HepG2 (cell line): ENCODE measurements around the gene ALX4.

Source experiments
- FOXJ3 ChIP-seq: sonication (generic); formaldehyde crosslinking; IDR thresholded peaks from 2 replicates; pipeline ENCODE4 v1.4.0; 2020; ENCODE audit warnings: missing genetic modification reagents, mild to moderate bottlenecking, borderline replicate concordance
- POLR2A ChIP-seq, 2 experiments: IDR thresholded peaks; 2 replicates each; pipeline ENCODE4 v1.6.1; 2011; ENCODE audit warnings: low read depth in 2 of 2, low read length in 2 of 2, mild to moderate bottlenecking in 1 of 2, moderate library complexity in 1 of 2; ENCODE audit not compliant: insufficient read depth in 1 of 2
- RXRA ChIP-seq: sonication (generic); formaldehyde crosslinking; IDR thresholded peaks from 2 replicates; pipeline ENCODE4 v1.5.1; 2020; ENCODE audit warnings: missing genetic modification reagents
- ZBTB1 ChIP-seq: sonication (generic); formaldehyde crosslinking; IDR thresholded peaks from 2 replicates; pipeline ENCODE4 v1.4.0; 2020; ENCODE audit warnings: missing genetic modification reagents, borderline replicate concordance
- ZFP82 ChIP-seq: sonication (generic); formaldehyde crosslinking; IDR thresholded peaks from 2 replicates; pipeline ENCODE4 v1.5.1; 2020; ENCODE audit warnings: mild to moderate bottlenecking, missing genetic modification reagents, borderline replicate concordance
- TF ChIP-seq, protein P1 (sequence below): sonication (generic); formaldehyde crosslinking; IDR thresholded peaks from 2 replicates; pipeline ENCODE4 v1.9.0; 2022; ENCODE audit warnings: missing genetic modification reagents, mild to moderate bottlenecking, borderline replicate concordance
- TF ChIP-seq, protein P2 (sequence below): sonication (generic); formaldehyde crosslinking; IDR thresholded peaks from 2 replicates; pipeline ENCODE4 v1.9.0; 2021; ENCODE audit warnings: missing genetic modification reagents, borderline replicate concordance

DNA sequence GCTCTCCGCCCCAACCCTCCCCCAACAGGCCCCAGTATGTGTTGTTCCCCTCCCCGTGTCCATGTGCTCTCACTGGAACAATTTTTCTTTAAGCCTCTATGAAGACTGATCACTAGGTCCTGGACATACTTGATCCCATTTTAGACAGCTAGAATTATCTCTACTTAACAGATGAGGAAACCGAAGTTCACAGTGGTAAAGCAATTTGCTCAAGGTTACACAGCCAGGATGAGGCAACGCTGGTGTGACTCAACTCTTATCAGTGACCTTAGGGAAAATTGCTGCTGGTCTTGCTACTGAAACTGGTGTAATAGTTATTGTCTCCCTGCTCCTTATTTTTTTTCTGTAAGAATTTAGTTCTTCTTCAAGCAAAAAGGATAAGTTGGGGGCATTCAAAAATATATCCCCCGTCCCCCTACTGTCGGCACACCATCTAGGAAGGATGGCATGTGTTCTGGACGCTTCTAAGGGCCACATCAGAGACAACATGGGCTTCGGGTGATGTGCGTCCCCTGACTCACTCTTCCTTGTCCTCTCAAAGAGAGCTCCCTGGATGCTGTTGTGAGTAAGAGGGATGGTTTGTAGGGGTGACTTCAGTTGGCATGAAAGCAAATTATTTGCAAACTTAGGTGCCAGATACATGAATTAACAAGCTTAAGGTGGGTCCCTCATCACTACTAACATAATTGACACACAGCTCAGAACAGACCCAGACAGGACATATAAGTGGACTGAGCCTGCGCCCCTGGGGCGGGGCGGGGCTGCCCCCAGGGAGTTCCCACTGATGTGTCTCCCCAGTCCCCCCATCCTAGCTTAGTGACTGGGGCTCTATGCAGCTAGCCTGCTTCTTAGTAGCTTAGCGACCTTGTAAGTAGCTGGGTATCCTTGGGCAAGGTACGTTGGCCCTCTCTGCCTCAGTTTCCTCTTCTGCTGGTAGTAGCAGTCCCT, 23.6 kb upstream of the ALX4 start:
- TF ChIP-seq FOXJ3 (CRISPR knock-in tag) (no peak), ZFP82 (no peak), POLR2A (IDR thresholded peaks at IDR 0.05; ENCODE audit: insufficient read depth in 1 of 2, low read depth in 2 of 2, low read length in 2 of 2) (no peak), RXRA (CRISPR knock-in tag) (no peak), ZBTB1 (CRISPR knock-in tag) (no peak)
- TF ChIP-seq, protein P1, sequence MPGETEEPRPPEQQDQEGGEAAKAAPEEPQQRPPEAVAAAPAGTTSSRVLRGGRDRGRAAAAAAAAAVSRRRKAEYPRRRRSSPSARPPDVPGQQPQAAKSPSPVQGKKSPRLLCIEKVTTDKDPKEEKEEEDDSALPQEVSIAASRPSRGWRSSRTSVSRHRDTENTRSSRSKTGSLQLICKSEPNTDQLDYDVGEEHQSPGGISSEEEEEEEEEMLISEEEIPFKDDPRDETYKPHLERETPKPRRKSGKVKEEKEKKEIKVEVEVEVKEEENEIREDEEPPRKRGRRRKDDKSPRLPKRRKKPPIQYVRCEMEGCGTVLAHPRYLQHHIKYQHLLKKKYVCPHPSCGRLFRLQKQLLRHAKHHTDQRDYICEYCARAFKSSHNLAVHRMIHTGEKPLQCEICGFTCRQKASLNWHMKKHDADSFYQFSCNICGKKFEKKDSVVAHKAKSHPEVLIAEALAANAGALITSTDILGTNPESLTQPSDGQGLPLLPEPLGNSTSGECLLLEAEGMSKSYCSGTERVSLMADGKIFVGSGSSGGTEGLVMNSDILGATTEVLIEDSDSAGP (CRISPR knock-in tag) = no peak
- TF ChIP-seq, protein P2, sequence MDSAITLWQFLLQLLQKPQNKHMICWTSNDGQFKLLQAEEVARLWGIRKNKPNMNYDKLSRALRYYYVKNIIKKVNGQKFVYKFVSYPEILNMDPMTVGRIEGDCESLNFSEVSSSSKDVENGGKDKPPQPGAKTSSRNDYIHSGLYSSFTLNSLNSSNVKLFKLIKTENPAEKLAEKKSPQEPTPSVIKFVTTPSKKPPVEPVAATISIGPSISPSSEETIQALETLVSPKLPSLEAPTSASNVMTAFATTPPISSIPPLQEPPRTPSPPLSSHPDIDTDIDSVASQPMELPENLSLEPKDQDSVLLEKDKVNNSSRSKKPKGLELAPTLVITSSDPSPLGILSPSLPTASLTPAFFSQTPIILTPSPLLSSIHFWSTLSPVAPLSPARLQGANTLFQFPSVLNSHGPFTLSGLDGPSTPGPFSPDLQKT (CRISPR knock-in tag) = no peak
